K562 (cell line): ENCODE data around the gene SSTR1. TPM values are rescaled to one million over a fixed set of nuclear protein-coding genes. Genes with fewer than 3 reads are reported as not detected.
A peak's percentile ranks its signal among the peaks of the same experiment; 100 is the strongest.

Experiments
- ATAC-seq: fragments of 200-7000 bp; cut with Tn5 transposase; 3 replicates; pipeline ENCODE4 v1.9.1; 2020; ENCODE audit warnings: moderate library complexity
- BruUV-seq: library from RNA; stranded (reverse); fragments of 400-500 nt; replicated peaks from 2 replicates; lab custom pipeline; 2021; lab: Mats Ljungman, UMichigan
- CTCF ChIA-PET: fragments of 300-600 bp; formaldehyde crosslinking; extraction: SDS; loops from one replicate; lab custom pipeline; 2021; ENCODE audit warnings: low intra/inter-chr PET ratio; lab: Yijun Ruan, JAX
- POLR2A ChIA-PET: fragments of 300-600, 350-650 bp; sonication (Branson Sonifier 250); formaldehyde crosslinking; extraction: SDS; loops from one replicate; lab custom pipeline; 2021; ENCODE audit warnings: antibody characterized with exemption, inconsistent platforms; lab: Yijun Ruan, JAX
- DNase-seq, 4 experiments: peaks; one replicate each; pipeline versions ENCODE4 v3.0.0 to v3.0.0-alpha.2; 2011 to 2018; ENCODE audit warnings: low spot score in 3 of 4, mixed read lengths in 3 of 4; ENCODE audit errors: extremely low read depth in 1 of 4
- FAIRE-seq: peaks from 2 replicates; lab custom pipeline; 2011; peaks lifted over from hg19 to GRCh38; lab: Jason Lieb, UNC
- H2AFZ ChIP-seq: 2 replicates; pipeline ENCODE4 v1.6.0; 2011; ENCODE audit warnings: low read depth, low read length, control low read depth, inconsistent platforms
- H3K27ac ChIP-seq: fragments of 200-600 bp; 3 replicates; pipeline ENCODE4 v1.8.0; 2011; ENCODE audit warnings: low read depth, mild to moderate bottlenecking, control low read depth, inconsistent platforms, low read length, moderate library complexity, mixed read lengths; ENCODE audit errors: extremely low read depth
- H3K27me3 ChIP-seq, 2 experiments: fragments of 300-600 bp in 1 of 2; 2 replicates in 1 of 2; 3 replicates in 1 of 2; pipeline versions ENCODE4 v1.6.0 to v1.8.0; 2011; ENCODE audit warnings: inconsistent platforms in 2 of 2, low read length in 2 of 2, mild to moderate bottlenecking in 1 of 2, mixed read lengths in 1 of 2, moderate library complexity in 1 of 2; ENCODE audit not compliant: control insufficient read depth in 2 of 2, insufficient read depth in 2 of 2
- H3K36me3 ChIP-seq: fragments of 300-600 bp; 3 replicates; pipeline ENCODE4 v1.8.0; 2011; ENCODE audit warnings: mild to moderate bottlenecking, low read length, inconsistent platforms; ENCODE audit not compliant: control insufficient read depth, insufficient read depth
- H3K4me1 ChIP-seq, 2 experiments: fragments of 200-600 bp in 1 of 2; replicated peaks in 1 of 2; 2 replicates in 1 of 2; 3 replicates in 1 of 2; pipeline versions ENCODE4 v1.5.1 to v1.8.0; 2011; ENCODE audit warnings: inconsistent platforms in 2 of 2, low read length in 2 of 2, mild to moderate bottlenecking in 1 of 2, mixed read lengths in 1 of 2, moderate library complexity in 1 of 2; ENCODE audit not compliant: control insufficient read depth in 2 of 2, insufficient read depth in 2 of 2
- H3K4me2 ChIP-seq: 2 replicates; pipeline ENCODE4 v1.6.1; 2011; ENCODE audit warnings: low read length, control low read depth, inconsistent platforms, mixed read lengths; ENCODE audit not compliant: insufficient read depth
- H3K4me3 ChIP-seq: fragments of 200-600 bp; sonication (generic), shearing (Covaris generic); 2 replicates; pipeline ENCODE4 v1.5.1; 2016; ENCODE audit warnings: control low read depth, inconsistent platforms
- H3K79me2 ChIP-seq: fragments of 200-600 bp; 3 replicates; pipeline ENCODE4 v1.8.0; 2011; ENCODE audit warnings: low read length, inconsistent platforms; ENCODE audit not compliant: control insufficient read depth, insufficient read depth
- H3K9ac ChIP-seq, 2 experiments: 2 replicates each; pipeline versions ENCODE4 v1.6.0 to v1.6.1; 2011; ENCODE audit warnings: low read depth in 2 of 2, low read length in 2 of 2, control low read depth in 1 of 2, inconsistent platforms in 1 of 2, mild to moderate bottlenecking in 1 of 2, mixed read lengths in 1 of 2; ENCODE audit not compliant: insufficient read depth in 1 of 2
- H3K9me1 ChIP-seq: one replicate; pipeline ENCODE4 v1.6.0; 2011; ENCODE audit warnings: inconsistent platforms, mild to moderate bottlenecking, low read length, moderate library complexity; ENCODE audit not compliant: control insufficient read depth, insufficient read depth
- H3K9me3 ChIP-seq: replicated peaks from 2 replicates; pipeline ENCODE4 v1.5.1; 2011; ENCODE audit warnings: low read depth, low read length, inconsistent platforms; ENCODE audit not compliant: control insufficient read depth, insufficient read depth
- H4K20me1 ChIP-seq: replicated peaks from 2 replicates; pipeline ENCODE4 v1.6.1; 2011; ENCODE audit warnings: low read length, inconsistent platforms, mixed read lengths; ENCODE audit not compliant: control insufficient read depth, insufficient read depth
- MTA2 ChIP-seq: fragments of 450-650 bp; IDR thresholded peaks from 2 replicates; pipeline ENCODE4 v1.6.1; 2016; ENCODE audit warnings: low read depth
- ZNF184 ChIP-seq: sonication (generic); formaldehyde crosslinking; IDR thresholded peaks from 2 replicates; pipeline ENCODE4 v1.5.0; 2020; ENCODE audit warnings: missing genetic modification reagents
- in situ Hi-C: fragments of 300-500 bp; cut with MboI; formaldehyde crosslinking; loops from 4 replicates; pipeline ENCODE4 v1.15.0; 2018; ENCODE audit warnings: inconsistent platforms, mixed read lengths
- intact Hi-C: fragments of 100-400 bp; cut with micrococcal nuclease; formaldehyde crosslinking; loops from 2 replicates; pipeline ENCODE4 v1.14.2; 2022
- polyA plus RNA-seq, 8 experiments: library from polyadenylated mRNA; depleted of rRNA in 4 of 8; stranded (reverse) in 5 of 8; unstranded in 3 of 8; fragments of >200 nt; fragmentation: Nextera tagmentation in 2 of 8; fragmentation: Illumina TruSeq in 1 of 8; extraction: Ambion mirVana in 2 of 8; extraction: Trizol in 1 of 8; gene quantifications; 2 replicates each; pipeline versions ENCODE4 v1.2.1 to v1.2.3, GENCODE V29; 2011 to 2014; ENCODE audit warnings: inconsistent platforms in 1 of 8, missing spikeins in 1 of 8
- total RNA-seq, 7 experiments: library from RNA; depleted of rRNA in 6 of 7; stranded (reverse); fragments of >200 nt in 6 of 7; fragmentation: Illumina TruSeq in 2 of 7; extraction: Trizol in 2 of 7; gene quantifications; 2 replicates each; pipeline versions ENCODE4 v1.2.1 to v1.2.3, GENCODE V29; 2011 to 2021; ENCODE audit warnings: low replicate concordance in 1 of 7
- TF ChIP-seq, protein P1 (sequence below), 3 experiments: IDR thresholded peaks in 2 of 3; conservative IDR thresholded peaks in 1 of 3; 2 replicates each; pipeline ENCODE4 v1.5.1; 2011 to 2012; ENCODE audit warnings: low read length in 3 of 3, mild to moderate bottlenecking in 3 of 3, control low read depth in 2 of 3, improper control_type of control experiment in 1 of 3, inconsistent platforms in 1 of 3, low read depth in 1 of 3, mixed read lengths in 1 of 3, moderate library complexity in 1 of 3; ENCODE audit not compliant: insufficient read depth in 2 of 3

Gene SSTR1
- total and polyA plus RNA-seq, 9 of the 15 experiments (the other 6 are each of a cell fraction or from before 2014, with no cell fraction given): not detected

DNA sequence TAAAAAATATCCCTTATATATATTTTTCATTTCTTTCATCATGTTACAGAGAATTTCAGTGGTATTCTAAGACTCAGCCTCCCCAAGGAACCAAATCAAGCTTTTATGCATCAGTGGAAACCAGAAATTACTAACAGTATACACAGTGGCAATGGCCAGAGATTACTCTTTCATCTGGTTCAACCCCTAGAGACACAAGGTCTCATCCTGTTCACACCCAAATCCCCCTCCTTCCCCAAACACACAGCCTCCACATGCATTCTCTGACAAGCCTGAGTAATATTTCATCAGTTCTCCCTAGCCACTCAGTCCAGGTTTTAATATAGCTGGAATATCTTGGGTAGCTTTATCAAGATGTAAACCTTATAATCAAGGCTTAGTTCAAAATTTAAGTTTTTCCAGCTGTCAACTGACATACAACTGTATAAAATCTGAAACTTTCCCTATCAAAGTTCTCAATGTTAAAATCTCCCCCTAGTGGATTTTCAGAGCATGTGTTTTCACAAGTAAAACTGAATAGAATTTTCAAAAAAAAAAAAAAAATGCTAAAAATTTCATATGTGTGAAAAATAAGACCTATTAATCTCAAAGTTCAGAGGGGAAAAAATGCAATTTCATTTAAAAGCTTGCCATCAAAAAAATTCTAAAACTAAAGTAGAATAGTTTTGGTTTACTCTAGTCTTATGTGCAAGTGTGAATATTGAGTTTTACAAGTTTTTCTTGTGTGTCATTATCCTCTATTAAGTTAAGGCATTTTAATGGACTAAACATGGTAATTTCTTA lies 10.5 kb upstream of the SSTR1 start:
- Histone ChIP-seq H2AFZ (no peak overlapping the region), H3K4me2 (no peak overlapping the region), H4K20me1 (no peaks in the 10 kb centered on the region), H3K27me3 (no peaks in the 10 kb centered on the region), H3K4me3 (no peak overlapping the region), H3K9me1 (no peaks in the 10 kb centered on the region), H3K9ac (no peak overlapping the region), H3K9me3 (no peaks in the 10 kb centered on the region), H3K4me1 (no peaks in the 10 kb centered on the region), H3K79me2 (no peaks in the 10 kb centered on the region), H3K36me3 (no peaks in the 10 kb centered on the region), H3K27ac (no peak overlapping the region)
- TF ChIP-seq ZNF184 (CRISPR knock-in tag) (no peak), MTA2 (no peak)
- TF ChIP-seq, protein P1, sequence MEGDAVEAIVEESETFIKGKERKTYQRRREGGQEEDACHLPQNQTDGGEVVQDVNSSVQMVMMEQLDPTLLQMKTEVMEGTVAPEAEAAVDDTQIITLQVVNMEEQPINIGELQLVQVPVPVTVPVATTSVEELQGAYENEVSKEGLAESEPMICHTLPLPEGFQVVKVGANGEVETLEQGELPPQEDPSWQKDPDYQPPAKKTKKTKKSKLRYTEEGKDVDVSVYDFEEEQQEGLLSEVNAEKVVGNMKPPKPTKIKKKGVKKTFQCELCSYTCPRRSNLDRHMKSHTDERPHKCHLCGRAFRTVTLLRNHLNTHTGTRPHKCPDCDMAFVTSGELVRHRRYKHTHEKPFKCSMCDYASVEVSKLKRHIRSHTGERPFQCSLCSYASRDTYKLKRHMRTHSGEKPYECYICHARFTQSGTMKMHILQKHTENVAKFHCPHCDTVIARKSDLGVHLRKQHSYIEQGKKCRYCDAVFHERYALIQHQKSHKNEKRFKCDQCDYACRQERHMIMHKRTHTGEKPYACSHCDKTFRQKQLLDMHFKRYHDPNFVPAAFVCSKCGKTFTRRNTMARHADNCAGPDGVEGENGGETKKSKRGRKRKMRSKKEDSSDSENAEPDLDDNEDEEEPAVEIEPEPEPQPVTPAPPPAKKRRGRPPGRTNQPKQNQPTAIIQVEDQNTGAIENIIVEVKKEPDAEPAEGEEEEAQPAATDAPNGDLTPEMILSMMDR (IDR thresholded peaks at IDR 0.05 in 2 of 3, conservative IDR thresholded peaks at IDR 0.05 in 1 of 3; ENCODE audit: insufficient read depth in 2 of 3, low read depth in 1 of 3, low read length in 3 of 3): peak in 1 of 3 experiments; percentile 18; a peak in 1 of 6 replicates
- no peak for ATAC-seq
- intact Hi-C loops (no loop called here), in situ Hi-C loops (no loop called here)
- DNase-seq: no peak
- no TSS peak for BruUV-seq
- ChIA-PET POLR2A (no interaction called here), CTCF (no interaction called here)
- FAIRE-seq: no peak
